Mesenchymal stem cell (in vitro differentiated cells and primary cell): ENCODE data around the gene ZNF292.

ENCODE experiments used
- DNase-seq: peaks from one replicate; pipeline ENCODE4 v3.0.0-alpha.2; 2013
- H2AFZ ChIP-seq: one replicate; pipeline ENCODE4 v1.6.1; 2013; ENCODE audit warnings: low read depth, mild to moderate bottlenecking, control low read depth, inconsistent platforms, low read length, moderate library complexity
- H2AK5ac ChIP-seq: 2 replicates; pipeline ENCODE4 v1.6.1; 2013; ENCODE audit warnings: low read length, moderate library complexity, mild to moderate bottlenecking, inconsistent platforms; ENCODE audit not compliant: severe bottlenecking
- H2BK120ac ChIP-seq: one replicate; pipeline ENCODE4 v1.6.1; 2013; ENCODE audit warnings: low read depth, mild to moderate bottlenecking, inconsistent platforms, low read length, moderate library complexity
- H2BK12ac ChIP-seq, 2 experiments: one replicate each; pipeline ENCODE4 v1.6.1; 2013; ENCODE audit warnings: inconsistent platforms in 2 of 2, low read length in 2 of 2, mild to moderate bottlenecking in 2 of 2, moderate library complexity in 2 of 2, control low read depth in 1 of 2
- H2BK15ac ChIP-seq: one replicate; pipeline ENCODE4 v1.6.1; 2013; ENCODE audit warnings: mild to moderate bottlenecking, low read depth, inconsistent platforms; ENCODE audit not compliant: poor library complexity, severe bottlenecking
- H2BK5ac ChIP-seq: 2 replicates; pipeline ENCODE4 v1.6.1; 2013; ENCODE audit warnings: low read depth, mild to moderate bottlenecking, low read length, control low read depth, inconsistent platforms; ENCODE audit not compliant: poor library complexity, severe bottlenecking
- H3K14ac ChIP-seq, 2 experiments: one replicate each; pipeline ENCODE4 v1.6.1; 2013; ENCODE audit warnings: inconsistent platforms in 2 of 2, low read length in 2 of 2, control low read depth in 1 of 2, mild to moderate bottlenecking in 1 of 2, moderate library complexity in 1 of 2
- H3K18ac ChIP-seq, 2 experiments: one replicate each; pipeline ENCODE4 v1.6.1; 2013; ENCODE audit warnings: inconsistent platforms in 2 of 2, low read length in 2 of 2, control low read depth in 1 of 2, low read depth in 1 of 2, mild to moderate bottlenecking in 1 of 2
- H3K23ac ChIP-seq, 2 experiments: one replicate each; pipeline ENCODE4 v1.6.1; 2013; ENCODE audit warnings: inconsistent platforms in 2 of 2, low read length in 2 of 2, mild to moderate bottlenecking in 2 of 2, moderate library complexity in 2 of 2, control low read depth in 1 of 2
- H3K27ac ChIP-seq: 2 replicates; pipeline ENCODE4 v1.5.1; 2013; ENCODE audit warnings: mild to moderate bottlenecking, moderate library complexity, low read length, control low read depth, inconsistent platforms; ENCODE audit not compliant: poor library complexity, severe bottlenecking
- H3K27me3 ChIP-seq, 2 experiments: 2 replicates each; pipeline versions ENCODE4 v1.6.1 to v1.7.0; 2013; ENCODE audit warnings: low read length in 2 of 2, mild to moderate bottlenecking in 2 of 2, moderate library complexity in 2 of 2, control low read depth in 1 of 2, inconsistent platforms in 1 of 2; ENCODE audit not compliant: control insufficient read depth in 1 of 2, insufficient read depth in 1 of 2
- H3K36me3 ChIP-seq, 2 experiments: 2 replicates each; pipeline versions ENCODE4 v1.6.1 to v1.7.0; 2013; ENCODE audit warnings: low read length in 2 of 2, control low read depth in 1 of 2, inconsistent platforms in 1 of 2, low read depth in 1 of 2, mild to moderate bottlenecking in 1 of 2; ENCODE audit not compliant: insufficient read depth in 2 of 2, control insufficient read depth in 1 of 2
- H3K4ac ChIP-seq, 2 experiments: one replicate each; pipeline ENCODE4 v1.6.1; 2013; ENCODE audit warnings: inconsistent platforms in 2 of 2, low read length in 2 of 2, mild to moderate bottlenecking in 2 of 2, moderate library complexity in 2 of 2, control low read depth in 1 of 2, low read depth in 1 of 2
- H3K4me1 ChIP-seq: 2 replicates; pipeline ENCODE4 v1.6.1; 2013; ENCODE audit warnings: low read depth, low read length, control low read depth; ENCODE audit not compliant: control insufficient read depth, insufficient read depth
- H3K4me2 ChIP-seq: 2 replicates; pipeline ENCODE4 v1.6.1; 2013; ENCODE audit warnings: low read length, mild to moderate bottlenecking, inconsistent platforms; ENCODE audit not compliant: poor library complexity, severe bottlenecking
- H3K4me3 ChIP-seq, 2 experiments: 2 replicates each; pipeline versions ENCODE4 v1.5.1 to v1.7.0; 2013; ENCODE audit warnings: low read length in 2 of 2, mild to moderate bottlenecking in 2 of 2, control low read depth in 1 of 2, low read depth in 1 of 2; ENCODE audit not compliant: insufficient read depth in 1 of 2
- H3K79me1 ChIP-seq: replicated peaks from 2 replicates; pipeline ENCODE4 v1.6.1; 2013; ENCODE audit warnings: mild to moderate bottlenecking, control low read depth, low read length, inconsistent platforms; ENCODE audit not compliant: poor library complexity, severe bottlenecking
- H3K9ac ChIP-seq: 2 replicates; pipeline ENCODE4 v1.7.0; 2013; ENCODE audit warnings: mild to moderate bottlenecking, low read length, moderate library complexity
- H3K9me3 ChIP-seq: 2 replicates; pipeline ENCODE4 v1.7.0; 2013; ENCODE audit warnings: mild to moderate bottlenecking, low read length; ENCODE audit not compliant: control insufficient read depth
- H4K8ac ChIP-seq: one replicate; pipeline ENCODE4 v1.6.1; 2013; ENCODE audit warnings: inconsistent platforms, mild to moderate bottlenecking, low read length, moderate library complexity
- H4K91ac ChIP-seq: one replicate; pipeline ENCODE4 v1.6.1; 2013; ENCODE audit warnings: mild to moderate bottlenecking, low read length, inconsistent platforms
- WGBS: methylation state at CpG from one replicate; pipeline ENCODE4 v1.1.7; 2013; ENCODE audit warnings: mixed read lengths; 5-methylcytosine and 5-hydroxymethylcytosine counted together

Gene ZNF292

DNA sequence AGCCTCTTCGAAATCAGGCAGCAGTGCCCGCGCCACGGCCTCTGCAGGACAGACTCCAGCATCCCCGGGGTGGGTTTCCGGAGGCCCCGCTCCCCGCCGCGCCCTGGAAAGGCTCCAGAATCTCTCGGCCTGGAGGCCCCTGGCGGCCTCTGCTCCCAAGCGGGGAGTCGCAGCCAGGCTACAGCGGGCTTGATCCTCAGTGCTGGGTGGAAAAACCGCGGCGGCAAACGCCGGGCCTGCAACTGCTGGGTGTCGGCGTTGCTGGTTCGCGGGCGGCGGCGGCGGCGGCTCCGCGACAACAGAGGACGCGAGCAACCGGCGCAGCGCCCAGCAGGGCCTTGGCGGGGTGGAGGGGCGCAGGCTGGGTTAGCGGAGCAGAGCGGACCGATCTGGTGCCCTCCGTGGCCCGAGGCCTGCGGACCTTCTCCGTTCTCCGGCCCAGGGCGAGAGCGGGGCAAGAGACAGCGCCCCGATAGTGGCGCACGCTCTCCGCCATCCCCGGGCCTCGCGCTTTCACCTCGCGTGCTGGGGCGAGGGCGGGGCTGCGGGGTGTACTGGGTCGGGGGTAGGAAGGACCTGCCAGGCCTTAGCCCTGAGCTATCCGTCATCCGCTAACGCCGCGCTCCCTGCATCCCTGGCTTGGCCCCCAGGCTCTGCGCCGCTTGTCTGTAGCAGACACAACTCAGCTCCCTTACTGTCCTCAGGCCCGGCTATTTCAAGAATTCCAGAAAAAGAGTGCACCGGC, 3.4 kb upstream of the ZNF292 start:
- Histone ChIP-seq H3K23ac (no peak overlapping the region), H3K9me3 (no peaks in the 10 kb centered on the region), H3K4ac (peak overlapping the region; percentile 45 to 95), H2BK12ac (peak overlapping the region in 1 of 2 experiments; percentile 17), H3K4me2 (peak overlapping the region; percentile 85), H4K91ac (peak overlapping the region; percentile 67), H3K4me3 (peak overlapping the region; percentile 51 to 75), H2AFZ (peak overlapping the region; percentile 68), H3K9ac (peak overlapping the region; percentile 92), H3K27ac (peak overlapping the region; percentile 67), H3K27me3 (no peaks in the 10 kb centered on the region), H4K8ac (peak overlapping the region; percentile 97), H2BK5ac (peak overlapping the region; percentile 45), H2BK120ac (peak overlapping the region; percentile 99), H3K18ac (peak overlapping the region; percentile 91 to 99), H3K79me1 (peaks cover 3% of the 10 kb centered on the region), H2BK15ac (peak overlapping the region; percentile 99), H3K4me1 (peaks cover 8% of the 10 kb centered on the region), H3K36me3 (no peaks in the 10 kb centered on the region), H3K14ac (peak overlapping the region in 1 of 2 experiments; percentile 69), H2AK5ac (no peak overlapping the region)
- WGBS, result under 1% methylated on average over 58 of the region's 71 CpGs
- DNase-seq, result peak; percentile 66

DNA sequence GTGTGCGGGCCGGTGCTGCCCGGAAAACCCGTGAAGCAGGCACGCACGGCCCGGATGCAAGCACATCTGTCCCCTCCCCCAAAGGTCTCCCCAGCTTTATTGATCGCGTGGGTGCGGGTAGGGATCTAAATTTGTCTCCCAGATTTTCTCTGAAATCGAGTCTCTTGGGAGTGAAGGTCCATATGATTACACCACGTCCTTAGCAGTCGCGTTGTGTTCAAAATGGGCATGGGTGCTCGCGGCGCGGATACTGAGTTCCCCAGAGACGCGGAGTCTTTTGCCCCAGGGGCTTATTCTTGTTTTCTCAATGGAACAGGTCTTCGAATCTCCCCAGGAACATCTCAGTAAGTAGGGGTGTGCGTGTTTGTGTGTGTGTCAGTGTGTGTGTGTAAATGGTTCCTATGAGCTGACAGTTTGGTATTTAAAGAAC, 2.8 kb upstream of the ZNF292 start:
- Histone ChIP-seq H4K91ac (peak overlapping the region; percentile 67), H3K79me1 (peaks cover 3% of the 10 kb centered on the region), H2BK15ac (no peak overlapping the region), H3K23ac (no peak overlapping the region), H3K27me3 (no peaks in the 10 kb centered on the region), H3K18ac (peak overlapping the region; percentile 91 to 99), H3K9ac (peak overlapping the region; percentile 92), H2AK5ac (no peak overlapping the region), H3K14ac (peak overlapping the region in 1 of 2 experiments; percentile 69), H2BK120ac (peak overlapping the region; percentile 99), H3K4me2 (peak overlapping the region; percentile 85), H4K8ac (peak overlapping the region; percentile 97), H2BK5ac (peak overlapping the region; percentile 45), H3K9me3 (no peaks in the 10 kb centered on the region), H2BK12ac (peak overlapping the region in 1 of 2 experiments; percentile 17), H3K4me3 (peak overlapping the region; percentile 51 to 75), H3K4ac (peak overlapping the region; percentile 45 to 95), H3K4me1 (peaks cover 8% of the 10 kb centered on the region), H2AFZ (peak overlapping the region; percentile 68), H3K27ac (peak overlapping the region; percentile 51), H3K36me3 (no peaks in the 10 kb centered on the region)
- no peak for DNase-seq
- WGBS, result 16% methylated on average over 22 of the region's 22 CpGs

DNA sequence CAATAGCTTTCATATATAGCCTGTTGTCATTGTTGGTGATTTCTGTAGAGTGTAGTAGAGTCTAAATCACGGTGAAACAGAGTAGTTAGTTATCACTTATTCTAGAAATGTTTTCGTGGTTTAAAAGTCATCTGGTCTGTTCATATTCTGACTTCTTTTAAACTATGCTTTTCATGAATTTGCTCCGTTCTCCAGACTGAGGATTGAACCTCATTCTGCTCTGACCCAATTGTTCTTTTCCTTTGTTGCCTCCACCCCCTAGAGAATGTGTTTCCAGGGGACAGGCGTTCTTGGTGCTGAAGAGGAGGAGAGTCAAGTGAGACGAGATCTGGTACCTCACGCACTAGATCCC, 748 bp upstream of the ZNF292 start:
- Histone ChIP-seq H3K9ac (peak overlapping the region; percentile 98), H3K36me3 (no peaks in the 10 kb centered on the region), H2AFZ (peak overlapping the region; percentile 16), H4K8ac (no peak overlapping the region), H2BK120ac (no peak overlapping the region), H3K18ac (peak overlapping the region in 1 of 2 experiments; percentile 74), H3K4ac (peak overlapping the region in 1 of 2 experiments; percentile 85), H3K4me1 (peaks cover 14% of the 10 kb centered on the region), H3K4me3 (peak overlapping the region; percentile 90 to 99), H3K23ac (no peak overlapping the region), H2BK5ac (no peak overlapping the region), H3K4me2 (peak overlapping the region; percentile 46), H3K9me3 (no peaks in the 10 kb centered on the region), H4K91ac (no peak overlapping the region), H3K27me3 (no peaks in the 10 kb centered on the region), H2BK15ac (no peak overlapping the region), H2AK5ac (no peak overlapping the region), H3K27ac (peak overlapping the region; percentile 79), H2BK12ac (no peak overlapping the region), H3K79me1 (peaks cover 3% of the 10 kb centered on the region), H3K14ac (no peak overlapping the region)
- no peak for DNase-seq
- 0% methylated on average over 4 of the region's 6 CpGs for WGBS
